Measurements from ENCODE around the gene FBLN5. TPM values are rescaled to one million over a fixed set of nuclear protein-coding genes. Genes with fewer than 3 reads are reported as not detected.
A peak's percentile ranks its signal among the peaks of the same experiment; 100 is the strongest.

Gene FBLN5
- total and polyA plus RNA-seq, 2 donors (not counting 3 experiments of a cell fraction or from before 2014, with no cell fraction given): 27.6 to 33.1 TPM

DNA sequence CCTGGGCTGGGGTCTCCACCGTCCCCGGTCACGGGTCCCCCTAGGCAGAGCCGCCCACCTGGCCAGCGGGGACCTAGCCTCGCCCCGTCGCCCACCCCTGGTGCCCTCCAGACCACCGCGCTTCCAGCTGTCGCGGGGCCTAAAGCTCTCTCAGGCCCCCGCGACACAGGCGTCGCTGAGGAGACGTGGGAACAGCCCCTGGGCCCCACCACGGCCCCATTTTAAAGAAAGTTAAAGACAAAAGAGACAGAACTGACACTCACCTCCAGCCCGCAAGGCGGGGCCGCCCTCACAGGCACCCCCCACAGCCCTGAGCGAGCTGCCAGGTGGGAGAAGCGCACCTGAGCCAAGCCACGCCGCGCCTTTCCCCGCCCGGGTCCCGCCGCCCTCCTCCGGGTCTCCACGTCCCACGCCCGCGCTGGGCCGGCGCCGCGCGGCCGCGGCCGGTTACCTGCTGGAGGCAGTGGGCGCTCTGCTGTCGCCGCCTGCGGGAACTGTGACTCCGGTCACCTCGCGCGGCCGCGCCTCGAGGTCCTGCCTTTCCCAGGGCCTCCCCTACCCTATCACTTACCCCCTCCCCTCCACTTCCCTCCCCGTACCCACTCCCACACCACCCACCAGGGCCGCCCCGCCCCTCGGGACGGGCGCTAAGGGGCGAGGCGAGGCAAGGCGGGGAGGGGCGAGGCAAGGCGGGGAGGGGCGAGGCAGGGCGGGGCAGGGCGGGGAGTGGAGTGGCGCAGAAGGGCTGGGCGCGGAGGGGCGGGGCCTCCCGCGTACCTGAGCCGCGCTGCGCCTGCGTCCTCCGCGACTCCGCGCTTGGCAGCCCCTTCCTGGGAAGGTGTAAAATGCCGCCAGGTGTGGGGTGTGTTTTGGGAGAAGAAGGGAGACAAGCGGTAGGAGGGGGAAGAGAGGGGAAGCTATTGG lies 111.3 kb downstream of the FBLN5 start:
- dilution Hi-C loops (cut with MboI; ENCODE audit: extremely low pct_ligation_motif_present, low sequenced_read_pairs): no loop called here
- H3K27ac ChIP-seq (ENCODE audit: insufficient read depth, low read depth, low read length): no peak overlapping the region
- H3K9ac ChIP-seq (replicated peaks; ENCODE audit: extremely low read depth, insufficient read depth, low read length): no peak overlapping the region
- H3K79me2 ChIP-seq (ENCODE audit: control insufficient read depth, insufficient read depth, low read length): no peaks in the 10 kb centered on the region
- peak overlapping the region; percentile 52 for H2AFZ ChIP-seq (ENCODE audit: low read depth, low read length)
- H3K4me2 ChIP-seq (ENCODE audit: insufficient read depth, low read length): peak overlapping the region; percentile 40
- H3K9me1 ChIP-seq (replicated peaks; ENCODE audit: control insufficient read depth, extremely low read depth, insufficient read depth, low read length): no peaks in the 10 kb centered on the region
- no peak for DNase-seq (ENCODE audit: low read depth, low spot score)
- FAIRE-seq: no peak
- TF ChIP-seq, protein P1, sequence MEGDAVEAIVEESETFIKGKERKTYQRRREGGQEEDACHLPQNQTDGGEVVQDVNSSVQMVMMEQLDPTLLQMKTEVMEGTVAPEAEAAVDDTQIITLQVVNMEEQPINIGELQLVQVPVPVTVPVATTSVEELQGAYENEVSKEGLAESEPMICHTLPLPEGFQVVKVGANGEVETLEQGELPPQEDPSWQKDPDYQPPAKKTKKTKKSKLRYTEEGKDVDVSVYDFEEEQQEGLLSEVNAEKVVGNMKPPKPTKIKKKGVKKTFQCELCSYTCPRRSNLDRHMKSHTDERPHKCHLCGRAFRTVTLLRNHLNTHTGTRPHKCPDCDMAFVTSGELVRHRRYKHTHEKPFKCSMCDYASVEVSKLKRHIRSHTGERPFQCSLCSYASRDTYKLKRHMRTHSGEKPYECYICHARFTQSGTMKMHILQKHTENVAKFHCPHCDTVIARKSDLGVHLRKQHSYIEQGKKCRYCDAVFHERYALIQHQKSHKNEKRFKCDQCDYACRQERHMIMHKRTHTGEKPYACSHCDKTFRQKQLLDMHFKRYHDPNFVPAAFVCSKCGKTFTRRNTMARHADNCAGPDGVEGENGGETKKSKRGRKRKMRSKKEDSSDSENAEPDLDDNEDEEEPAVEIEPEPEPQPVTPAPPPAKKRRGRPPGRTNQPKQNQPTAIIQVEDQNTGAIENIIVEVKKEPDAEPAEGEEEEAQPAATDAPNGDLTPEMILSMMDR (IDR thresholded peaks at IDR 0.05; ENCODE audit: extremely low read depth in 1 of 2, insufficient read depth in 1 of 2, low read depth in 1 of 2, low read length in 2 of 2): no peak
- peak; percentile 94 for TF ChIP-seq EZH2 (IDR thresholded peaks at IDR 0.05; ENCODE audit: borderline replicate concordance, low read depth, low read length, severe bottlenecking)
- no peak for TF ChIP-seq JUN (IDR thresholded peaks at IDR 0.05; ENCODE audit: borderline replicate concordance, insufficient read depth, insufficient read length, low read depth)
- TF ChIP-seq MYC (IDR thresholded peaks at IDR 0.05; ENCODE audit: low read depth, low read length): no peak
- CTCF ChIA-PET: interaction anchor here (1.0 to 1.5 kb wide), 3 partner anchors 10 to 88 kb away, joined by 3 to 4 read pairs (median 3); no protein-coding TSS in a partner anchor
- no peaks in the 10 kb centered on the region for H3K36me3 ChIP-seq (ENCODE audit: control insufficient read depth in 2 of 2, extremely low read depth in 1 of 2, insufficient read depth in 2 of 2, low read length in 2 of 2)
- intact Hi-C loops (cut with micrococcal nuclease): loop anchor here (5.0 kb wide), 1 partner anchor 161 kb away; no protein-coding TSS in a partner anchor
- no peaks in the 10 kb centered on the region for H3K9me3 ChIP-seq (replicated peaks; ENCODE audit: control insufficient read depth, insufficient read depth, low read length)
- H3K4me1 ChIP-seq (ENCODE audit: control insufficient read depth, extremely low read depth, insufficient read depth, low read length): no peaks in the 10 kb centered on the region
- BruUV-seq (replicated peaks): no TSS peak
- peaks cover 22 to 46% of the 10 kb centered on the region in 2 experiments for H3K27me3 ChIP-seq (ENCODE audit: control insufficient read depth in 2 of 2, insufficient read depth in 2 of 2, low read length in 2 of 2)
- POLR2A ChIA-PET: no interaction called here
- no peaks in the 10 kb centered on the region for H4K20me1 ChIP-seq (replicated peaks; ENCODE audit: control insufficient read depth, extremely low read depth, insufficient read depth, low read length)
- no peak overlapping the region for H3K4me3 ChIP-seq (replicated peaks in 1 of 3; ENCODE audit: insufficient read depth in 1 of 3, low read depth in 1 of 3, low read length in 3 of 3)

Measured in endothelial cell of umbilical vein (primary cell).